ENCODE results near the gene HTR1D.

HTR1D gene

GRCh38 chr1:23188434-23188884 lies 28.8 kb downstream of the HTR1D start:
- TF ChIP-seq CTCF (conservative IDR thresholded peaks at IDR 0.05; ENCODE audit: low read length) (no peak), EZH2phosphoT487 (IDR thresholded peaks at IDR 0.05; ENCODE audit: borderline replicate concordance) (no peak)
- H3K9me3 ChIP-seq (ENCODE audit: insufficient read depth, low read depth, low read length), result no peaks in the 10 kb centered on the region
- H3K36me3 ChIP-seq (ENCODE audit: insufficient read depth, low read length), result no peaks in the 10 kb centered on the region
- no peak overlapping the region for H3K4me2 ChIP-seq (ENCODE audit: low read depth, low read length, poor library complexity, severe bottlenecking)
- no peaks in the 10 kb centered on the region for H3K9me2 ChIP-seq (replicated peaks; ENCODE audit: low read depth, low read length)
- no peak overlapping the region for H3K4me3 ChIP-seq (ENCODE audit: low read length, poor library complexity, severe bottlenecking)
- H3K27me3 ChIP-seq (ENCODE audit: insufficient read depth, low read length, poor library complexity, severe bottlenecking), result no peaks in the 10 kb centered on the region
- H3K4me1 ChIP-seq (ENCODE audit: insufficient read depth, low read length, poor library complexity, severe bottlenecking), result no peaks in the 10 kb centered on the region
- no peaks in the 10 kb centered on the region for H4K20me1 ChIP-seq (ENCODE audit: insufficient read depth, low read length, poor library complexity, severe bottlenecking)
- H3F3A ChIP-seq (ENCODE audit: low read depth), result no peaks in the 10 kb centered on the region
- H3K79me2 ChIP-seq (ENCODE audit: insufficient read depth, low read length), result no peaks in the 10 kb centered on the region
- H2AFZ ChIP-seq (ENCODE audit: low read length), result no peak overlapping the region
- H3K9ac ChIP-seq (ENCODE audit: low read depth, low read length, poor library complexity, severe bottlenecking), result no peak overlapping the region

- H3K9me3 ChIP-seq (ENCODE audit: insufficient read depth, low read depth, low read length), result no peaks in the 10 kb centered on the region
- H3K9me2 ChIP-seq (replicated peaks; ENCODE audit: low read depth, low read length), result no peaks in the 10 kb centered on the region
- no peaks in the 10 kb centered on the region for H3K27me3 ChIP-seq (ENCODE audit: insufficient read depth, low read length, poor library complexity, severe bottlenecking)
- TF ChIP-seq CTCF (conservative IDR thresholded peaks at IDR 0.05; ENCODE audit: low read length) (no peak), EZH2phosphoT487 (IDR thresholded peaks at IDR 0.05; ENCODE audit: borderline replicate concordance) (no peak)
- no peaks in the 10 kb centered on the region for H3F3A ChIP-seq (ENCODE audit: low read depth)
- H2AFZ ChIP-seq (ENCODE audit: low read length), result no peak overlapping the region
- no peak overlapping the region for H3K9ac ChIP-seq (ENCODE audit: low read depth, low read length, poor library complexity, severe bottlenecking)
- no peaks in the 10 kb centered on the region for H4K20me1 ChIP-seq (ENCODE audit: insufficient read depth, low read length, poor library complexity, severe bottlenecking)
- no peak overlapping the region for H3K4me3 ChIP-seq (ENCODE audit: low read length, poor library complexity, severe bottlenecking)
- H3K4me2 ChIP-seq (ENCODE audit: low read depth, low read length, poor library complexity, severe bottlenecking), result no peak overlapping the region
- no peaks in the 10 kb centered on the region for H3K36me3 ChIP-seq (ENCODE audit: insufficient read depth, low read length)
- no peaks in the 10 kb centered on the region for H3K4me1 ChIP-seq (ENCODE audit: insufficient read depth, low read length, poor library complexity, severe bottlenecking)
- no peaks in the 10 kb centered on the region for H3K79me2 ChIP-seq (ENCODE audit: insufficient read depth, low read length)
These were observed 29.7 kb downstream of the HTR1D start for GRCh38 chr1:23187637-23188036.

- H3K4me3 ChIP-seq (ENCODE audit: low read length, poor library complexity, severe bottlenecking), result no peak overlapping the region
- no peaks in the 10 kb centered on the region for H3K27me3 ChIP-seq (ENCODE audit: insufficient read depth, low read length, poor library complexity, severe bottlenecking)
- H2AFZ ChIP-seq (ENCODE audit: low read length), result no peak overlapping the region
- H3K9me2 ChIP-seq (replicated peaks; ENCODE audit: low read depth, low read length), result no peaks in the 10 kb centered on the region
- H3F3A ChIP-seq (ENCODE audit: low read depth), result no peaks in the 10 kb centered on the region
- no peaks in the 10 kb centered on the region for H3K9me3 ChIP-seq (ENCODE audit: insufficient read depth, low read depth, low read length)
- H3K4me1 ChIP-seq (ENCODE audit: insufficient read depth, low read length, poor library complexity, severe bottlenecking), result no peaks in the 10 kb centered on the region
- no peaks in the 10 kb centered on the region for H4K20me1 ChIP-seq (ENCODE audit: insufficient read depth, low read length, poor library complexity, severe bottlenecking)
- H3K79me2 ChIP-seq (ENCODE audit: insufficient read depth, low read length), result no peaks in the 10 kb centered on the region
- no peak overlapping the region for H3K4me2 ChIP-seq (ENCODE audit: low read depth, low read length, poor library complexity, severe bottlenecking)
- H3K36me3 ChIP-seq (ENCODE audit: insufficient read depth, low read length), result no peaks in the 10 kb centered on the region
- H3K9ac ChIP-seq (ENCODE audit: low read depth, low read length, poor library complexity, severe bottlenecking), result no peak overlapping the region
- no peak for TF ChIP-seq EZH2phosphoT487 (IDR thresholded peaks at IDR 0.05; ENCODE audit: borderline replicate concordance)
- no peak for TF ChIP-seq CTCF (conservative IDR thresholded peaks at IDR 0.05; ENCODE audit: low read length)
These were observed 31.9 kb downstream of the HTR1D start for GRCh38 chr1:23185381-23185780.

All from Loucy (cell line).